Endothelial cell of umbilical vein (primary cell): ENCODE data around the gene LRRC17. TPM values are rescaled to one million over a fixed set of nuclear protein-coding genes. Genes with fewer than 3 reads are reported as not detected.
A peak's percentile ranks its signal among the peaks of the same experiment; 100 is the strongest.

ENCODE experiments used
- BruUV-seq: library from RNA; stranded (reverse); fragments of 400-500 nt; replicated peaks from 2 replicates; lab custom pipeline; 2021; lab: Mats Ljungman, UMichigan
- CTCF ChIA-PET: fragments of 300-600, 350-600 bp; sonication (Branson Sonifier 250); formaldehyde crosslinking; loops from one replicate; lab custom pipeline; 2021; ENCODE audit warnings: antibody characterized with exemption, inconsistent platforms; lab: Charles Lee
- POLR2A ChIA-PET: fragments of 300-600, 350-600 bp; sonication (Branson Sonifier 250); formaldehyde crosslinking; loops from one replicate; lab custom pipeline; 2021; ENCODE audit warnings: antibody characterized with exemption, inconsistent platforms; lab: Charles Lee
- DNase-seq: peaks from one replicate; pipeline ENCODE4 v3.0.0-alpha.2; 2011; ENCODE audit warnings: low read depth, low spot score
- FAIRE-seq: peaks from 2 replicates; lab custom pipeline; 2011; peaks lifted over from hg19 to GRCh38; lab: Jason Lieb, UNC
- H2AFZ ChIP-seq: 2 replicates; pipeline ENCODE4 v1.6.0; 2012; ENCODE audit warnings: low read depth, low read length, control low read depth, inconsistent platforms
- H3K27ac ChIP-seq: 2 replicates; pipeline ENCODE4 v1.5.1; 2011; ENCODE audit warnings: low read depth, mild to moderate bottlenecking, control low read depth, low read length, moderate library complexity; ENCODE audit not compliant: insufficient read depth
- H3K27me3 ChIP-seq, 2 experiments: 2 replicates each; pipeline versions ENCODE4 v1.6.0 to v1.6.1; 2011; ENCODE audit warnings: low read length in 2 of 2, mixed read lengths in 1 of 2; ENCODE audit not compliant: control insufficient read depth in 2 of 2, insufficient read depth in 2 of 2
- H3K36me3 ChIP-seq, 2 experiments: 2 replicates in 1 of 2; 3 replicates in 1 of 2; pipeline ENCODE4 v1.5.1; 2011; ENCODE audit warnings: low read length in 2 of 2, mild to moderate bottlenecking in 1 of 2, moderate library complexity in 1 of 2; ENCODE audit not compliant: control insufficient read depth in 2 of 2, insufficient read depth in 2 of 2; ENCODE audit errors: extremely low read depth in 1 of 2
- H3K4me1 ChIP-seq: 3 replicates; pipeline ENCODE4 v1.5.1; 2011; ENCODE audit warnings: mild to moderate bottlenecking, low read length; ENCODE audit not compliant: control insufficient read depth, insufficient read depth; ENCODE audit errors: extremely low read depth
- H3K4me2 ChIP-seq: 2 replicates; pipeline ENCODE4 v1.6.1; 2011; ENCODE audit warnings: low read length, control low read depth, mixed read lengths; ENCODE audit not compliant: insufficient read depth
- H3K4me3 ChIP-seq, 3 experiments: fragments of 200-600 bp in 1 of 3; sonication (generic), shearing (Covaris generic) in 1 of 3; replicated peaks in 1 of 3; 2 replicates each; pipeline ENCODE4 v1.5.1; 2011 to 2016; ENCODE audit warnings: control low read depth in 3 of 3, low read length in 3 of 3, mild to moderate bottlenecking in 2 of 3, inconsistent platforms in 1 of 3, low read depth in 1 of 3, moderate library complexity in 1 of 3; ENCODE audit not compliant: insufficient read depth in 1 of 3
- H3K79me2 ChIP-seq: 2 replicates; pipeline ENCODE4 v1.6.0; 2012; ENCODE audit warnings: low read length, inconsistent platforms; ENCODE audit not compliant: control insufficient read depth, insufficient read depth
- H3K9ac ChIP-seq: replicated peaks from 2 replicates; pipeline ENCODE3; 2011; ENCODE audit warnings: low read length, control low read depth; ENCODE audit not compliant: insufficient read depth; ENCODE audit errors: extremely low read depth
- H3K9me1 ChIP-seq: replicated peaks from 3 replicates; pipeline ENCODE4 v1.6.0; 2011; ENCODE audit warnings: mild to moderate bottlenecking, low read length; ENCODE audit not compliant: control insufficient read depth, insufficient read depth; ENCODE audit errors: extremely low read depth
- H3K9me3 ChIP-seq: replicated peaks from 2 replicates; pipeline ENCODE4 v1.5.1; 2012; ENCODE audit warnings: low read length, inconsistent platforms; ENCODE audit not compliant: control insufficient read depth, insufficient read depth
- H4K20me1 ChIP-seq: replicated peaks from 2 replicates; pipeline ENCODE3; 2011; ENCODE audit warnings: mild to moderate bottlenecking, low read length; ENCODE audit not compliant: control insufficient read depth, insufficient read depth; ENCODE audit errors: extremely low read depth
- EZH2 ChIP-seq: IDR thresholded peaks from 2 replicates; pipeline ENCODE4 v1.6.1; 2012; ENCODE audit warnings: borderline replicate concordance, low read depth, mild to moderate bottlenecking, moderate library complexity, low read length, inconsistent platforms; ENCODE audit not compliant: severe bottlenecking
- FOS ChIP-seq: IDR thresholded peaks from 2 replicates; pipeline ENCODE4 v1.6.1; 2011; ENCODE audit warnings: mild to moderate bottlenecking, low read length, moderate library complexity, borderline replicate concordance; ENCODE audit not compliant: insufficient read depth
- GATA2 ChIP-seq: IDR thresholded peaks from 2 replicates; pipeline ENCODE4 v1.7.0; 2011; ENCODE audit warnings: low read depth, mild to moderate bottlenecking, moderate library complexity, mixed read lengths, low read length; ENCODE audit not compliant: insufficient read length, insufficient read depth
- JUN ChIP-seq: IDR thresholded peaks from 2 replicates; pipeline ENCODE4 v1.6.1; 2011; ENCODE audit warnings: borderline replicate concordance, low read depth; ENCODE audit not compliant: insufficient read length, insufficient read depth
- MYC ChIP-seq: IDR thresholded peaks from one replicate; pipeline ENCODE4 v1.6.1; 2011; ENCODE audit warnings: mild to moderate bottlenecking, low read depth, low read length
- POLR2A ChIP-seq: IDR thresholded peaks from 2 replicates; pipeline ENCODE4 v1.6.1; 2012; ENCODE audit warnings: low read depth, mild to moderate bottlenecking, control low read depth, low read length
- POLR2AphosphoS5 ChIP-seq: IDR thresholded peaks from 2 replicates; pipeline ENCODE4 v1.6.1; 2012; ENCODE audit warnings: low read depth, mild to moderate bottlenecking, control low read depth, low read length, moderate library complexity; ENCODE audit not compliant: insufficient read depth
- dilution Hi-C: fragments of 300-500 bp; cut with MboI; formaldehyde crosslinking; loops from one replicate; pipeline ENCODE4 v1.15.0; 2019; ENCODE audit warnings: low sequenced_read_pairs; ENCODE audit not compliant: extremely low pct_ligation_motif_present
- intact Hi-C: fragments of 100-400 bp; cut with micrococcal nuclease; formaldehyde crosslinking; loops from one replicate; pipeline ENCODE4 v1.10.0; 2022
- polyA plus RNA-seq, 4 experiments: library from polyadenylated mRNA; depleted of rRNA in 3 of 4; stranded (reverse) in 3 of 4; unstranded in 1 of 4; fragments of >200 nt; gene quantifications; 2 replicates each; pipeline versions ENCODE4 v1.2.1 to v1.2.3, GENCODE V29; 2011 to 2012; ENCODE audit warnings: missing spikeins in 1 of 4
- total RNA-seq: library from RNA; stranded (reverse); gene quantifications from 2 replicates; pipeline ENCODE4 v1.2.3, GENCODE V29; 2021
- TF ChIP-seq, protein P1 (sequence below): IDR thresholded peaks from 2 replicates; pipeline ENCODE4 v1.6.1; 2011; ENCODE audit not compliant: insufficient read depth, insufficient read length

Gene LRRC17
- total and polyA plus RNA-seq, 2 donors (not counting 3 experiments of a cell fraction or from before 2014, with no cell fraction given) = 22.7 to 33.7 TPM

GRCh38 chr7:102991540-102992214, 78.9 kb downstream of the LRRC17 start:
- Histone ChIP-seq H2AFZ (no peak overlapping the region), H3K4me1 (peaks cover 43% of the 10 kb centered on the region), H3K79me2 (no peaks in the 10 kb centered on the region), H3K4me3 (no peak overlapping the region), H3K9me3 (no peaks in the 10 kb centered on the region), H3K27ac (peak overlapping the region; percentile 99), H3K4me2 (peak overlapping the region; percentile 70), H3K9me1 (no peaks in the 10 kb centered on the region), H3K36me3 (no peaks in the 10 kb centered on the region), H3K9ac (peak overlapping the region; percentile 79), H4K20me1 (no peaks in the 10 kb centered on the region), H3K27me3 (no peaks in the 10 kb centered on the region)
- peak; percentile 100 for FAIRE-seq
- peak; percentile 100 for TF ChIP-seq FOS
- TF ChIP-seq POLR2AphosphoS5 = peak; percentile 85
- TF ChIP-seq, protein P1, sequence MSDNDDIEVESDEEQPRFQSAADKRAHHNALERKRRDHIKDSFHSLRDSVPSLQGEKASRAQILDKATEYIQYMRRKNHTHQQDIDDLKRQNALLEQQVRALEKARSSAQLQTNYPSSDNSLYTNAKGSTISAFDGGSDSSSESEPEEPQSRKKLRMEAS = no peak
- TF ChIP-seq GATA2 = peak; percentile 63
- TF ChIP-seq EZH2 = no peak
- TF ChIP-seq JUN = peak; percentile 100
- TF ChIP-seq POLR2A = peak; percentile 83
- no peak for TF ChIP-seq MYC
- intact Hi-C loops (loop anchor here (1.0 kb wide), 1 partner anchor 18 kb away; no protein-coding TSS in a partner anchor), dilution Hi-C loops (no loop called here)
- no TSS peak for BruUV-seq
- POLR2A ChIA-PET = no interaction called here
- CTCF ChIA-PET = interaction anchor here (0.5 to 3.3 kb wide), 3 partner anchors 20 to 156 kb away, joined by 3 to 35 read pairs (median 4); no protein-coding TSS in a partner anchor
- peak; percentile 97 for DNase-seq
